GM23338 (cell line): Measurements from ENCODE around the gene FHDC1. TPM values are rescaled to one million over a fixed set of nuclear protein-coding genes. Genes with fewer than 3 reads are reported as not detected.

Experiments used
- ATAC-seq: fragments of 200-7000 bp; cut with Tn5 transposase; 3 replicates; pipeline ENCODE4 v1.9.1; 2020
- DNase-seq: peaks from one replicate; pipeline ENCODE4 v3.0.0-alpha.2; 2015; ENCODE audit warnings: low spot score
- H2AFZ ChIP-seq: fragments of 200-600 bp; sonication (generic); 2 replicates; pipeline ENCODE4 v1.8.0; 2016; ENCODE audit warnings: antibody characterized with exemption, mild to moderate bottlenecking, moderate library complexity
- H3F3A ChIP-seq: fragments of 200-600 bp; sonication (generic); replicated peaks from 2 replicates; pipeline ENCODE4 v1.8.0; 2017; ENCODE audit warnings: antibody characterized with exemption, mixed run types, low read depth
- H3K27ac ChIP-seq: fragments of 200-600 bp; sonication (generic); 2 replicates; pipeline ENCODE4 v1.6.1; 2016; ENCODE audit warnings: low read depth
- H3K27me3 ChIP-seq: fragments of 200-600 bp; sonication (generic); 2 replicates; pipeline ENCODE4 v1.8.0; 2016; ENCODE audit warnings: mild to moderate bottlenecking, mixed run types, moderate library complexity; ENCODE audit not compliant: insufficient read depth
- H3K36me3 ChIP-seq: fragments of 200-600 bp; sonication (generic); 2 replicates; pipeline ENCODE4 v1.8.0; 2016; ENCODE audit warnings: mild to moderate bottlenecking; ENCODE audit not compliant: insufficient read depth
- H3K4me1 ChIP-seq: fragments of 200-600 bp; sonication (generic); 2 replicates; pipeline ENCODE4 v1.8.0; 2016; ENCODE audit warnings: mild to moderate bottlenecking, moderate library complexity; ENCODE audit not compliant: insufficient read depth
- H3K4me2 ChIP-seq: fragments of 200-600 bp; sonication (generic); 2 replicates; pipeline ENCODE4 v1.7.1; 2017; ENCODE audit warnings: mixed run types
- H3K4me3 ChIP-seq: fragments of 200-600 bp; sonication (generic); 2 replicates; pipeline ENCODE4 v1.6.1; 2016; ENCODE audit warnings: mixed run types
- H3K79me2 ChIP-seq: fragments of 200-600 bp; sonication (generic); replicated peaks from 2 replicates; pipeline ENCODE4 v1.8.0; 2017; ENCODE audit warnings: mild to moderate bottlenecking; ENCODE audit not compliant: insufficient read depth
- H3K9me2 ChIP-seq: fragments of 200-600 bp; sonication (generic); 2 replicates; pipeline ENCODE4 v1.8.0; 2017; ENCODE audit not compliant: insufficient read depth
- H4K20me1 ChIP-seq: fragments of 200-600 bp; sonication (generic); replicated peaks from 2 replicates; pipeline ENCODE4 v1.8.0; 2017; ENCODE audit warnings: mild to moderate bottlenecking; ENCODE audit not compliant: insufficient read depth
- H3K27ac Mint-ChIP-seq: 2 replicates; pipeline ENCODE4 v1.8.0; 2020; ENCODE audit warnings: inconsistent platforms, mild to moderate bottlenecking, moderate library complexity, mixed read lengths
- H3K27me3 Mint-ChIP-seq: 3 replicates; pipeline ENCODE4 v1.8.0; 2022; ENCODE audit warnings: low read depth, mild to moderate bottlenecking, moderate library complexity, mixed read lengths, inconsistent platforms; ENCODE audit not compliant: insufficient read depth, poor library complexity
- H3K36me3 Mint-ChIP-seq: 3 replicates; pipeline ENCODE4 v1.8.0; 2021; ENCODE audit warnings: low read depth, mild to moderate bottlenecking, inconsistent platforms, moderate library complexity, mixed read lengths
- H3K4me1 Mint-ChIP-seq: 3 replicates; pipeline ENCODE4 v1.8.0; 2020; ENCODE audit warnings: mild to moderate bottlenecking, inconsistent platforms, mixed read lengths
- H3K4me3 Mint-ChIP-seq: 3 replicates; pipeline ENCODE4 v1.8.0; 2021; ENCODE audit warnings: moderate library complexity, mild to moderate bottlenecking, inconsistent platforms, mixed read lengths
- H3K9me3 Mint-ChIP-seq: 3 replicates; pipeline ENCODE4 v1.8.0; 2020; ENCODE audit warnings: moderate library complexity, mild to moderate bottlenecking, inconsistent platforms, mixed read lengths
- CREB1 ChIP-seq: fragments of 250-450 bp; sonication (Bioruptor Pico); IDR thresholded peaks from 2 replicates; pipeline ENCODE4 v1.5.0; 2020; ENCODE audit warnings: low read depth, mild to moderate bottlenecking, moderate library complexity
- EZH2 ChIP-seq: fragments of 200-600 bp; sonication (generic); IDR thresholded peaks from one replicate; pipeline ENCODE4 v1.8.0; 2017; ENCODE audit warnings: antibody characterized with exemption, mild to moderate bottlenecking, low read depth; ENCODE audit not compliant: unreplicated experiment
- JUNB ChIP-seq: IDR thresholded peaks from one replicate; pipeline ENCODE4 v1.6.1; 2016; ENCODE audit warnings: antibody characterized with exemption; ENCODE audit not compliant: unreplicated experiment
- NANOG ChIP-seq: IDR thresholded peaks from 2 replicates; pipeline ENCODE4 v1.6.1; 2016; ENCODE audit warnings: antibody characterized with exemption, borderline replicate concordance
- POLR2AphosphoS5 ChIP-seq: IDR thresholded peaks from 2 replicates; pipeline ENCODE4 v1.6.1; 2016; ENCODE audit warnings: antibody characterized with exemption, low read depth
- STAT1 ChIP-seq: IDR thresholded peaks from one replicate; pipeline ENCODE4 v1.6.1; 2016; ENCODE audit warnings: antibody characterized with exemption; ENCODE audit not compliant: unreplicated experiment
- ZNF114 ChIP-seq: fragments of 250-450 bp; sonication (Bioruptor Pico); IDR thresholded peaks from 2 replicates; pipeline ENCODE4 v1.5.0; 2020; ENCODE audit warnings: mild to moderate bottlenecking, moderate library complexity
- ZNF331 ChIP-seq: fragments of 250-450 bp; sonication (Bioruptor Pico); IDR thresholded peaks from 2 replicates; pipeline ENCODE4 v1.5.0; 2020; ENCODE audit warnings: low read depth, mild to moderate bottlenecking, moderate library complexity
- polyA plus RNA-seq: library from polyadenylated mRNA; unstranded; fragments of >200 nt; fragmentation: Nextera tagmentation; extraction: Ambion mirVana; gene quantifications from 2 replicates; pipeline ENCODE4 v1.2.1, GENCODE V29; 2016
- total RNA-seq: library from RNA; depleted of rRNA; stranded (reverse); fragments of >200 nt; shearing (Covaris generic); gene quantifications from 2 replicates; pipeline ENCODE4 v1.2.3, GENCODE V29; 2014
- TF ChIP-seq, protein P1 (sequence below): IDR thresholded peaks from 2 replicates; pipeline ENCODE4 v1.6.1; 2016; ENCODE audit warnings: antibody characterized with exemption
- TF ChIP-seq, protein P2 (sequence below): IDR thresholded peaks from one replicate; pipeline ENCODE4 v1.6.1; 2018; ENCODE audit warnings: antibody characterized with exemption; ENCODE audit not compliant: unreplicated experiment
- TF ChIP-seq, protein P3 (sequence below), 2 experiments: fragments of 200-600 bp in 1 of 2; sonication (generic) in 1 of 2; conservative IDR thresholded peaks; 2 replicates each; pipeline versions ENCODE4 v1.5.1 to v1.6.1; 2016 to 2017; ENCODE audit warnings: antibody characterized with exemption in 2 of 2, low read depth in 2 of 2, mild to moderate bottlenecking in 2 of 2, moderate library complexity in 1 of 2

The FHDC1 gene
- total and polyA plus RNA-seq, 2 experiments from 2014 or later: 9.5 to 22.8 TPM

DNA sequence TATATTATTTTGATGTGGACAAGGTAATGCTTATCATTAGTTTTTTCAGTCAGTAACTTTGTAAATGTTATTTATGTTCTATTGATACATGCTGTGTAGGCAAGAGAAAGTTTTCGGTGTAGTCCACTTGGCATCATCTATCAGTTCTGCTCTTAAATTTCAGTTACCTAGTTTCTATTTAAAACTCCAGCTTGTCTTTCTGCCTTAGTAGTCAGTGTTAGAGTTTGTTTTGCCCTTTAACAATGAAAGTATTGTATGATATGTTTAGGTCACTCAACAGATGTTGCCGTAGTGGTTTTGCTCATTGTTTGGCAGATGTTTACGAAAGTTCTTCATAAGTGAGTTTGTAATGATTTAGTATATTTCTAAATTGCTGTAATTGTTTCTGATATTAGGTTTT, 34.9 kb upstream of the FHDC1 start:
- no peaks in the 10 kb centered on the region for H3F3A ChIP-seq
- TF ChIP-seq NANOG: no peak
- no peak overlapping the region for H2AFZ ChIP-seq
- peaks cover 11% of the 10 kb centered on the region; the same call in 1 of the 2 replicates for H3K4me1 ChIP-seq
- no peaks in the 10 kb centered on the region for H3K9me3 Mint-ChIP-seq
- H3K79me2 ChIP-seq: no peaks in the 10 kb centered on the region
- peaks cover 10% of the 10 kb centered on the region; the same call in 2 of the 3 replicates for H3K4me1 Mint-ChIP-seq
- H3K27ac Mint-ChIP-seq: no peak overlapping the region
- no peaks in the 10 kb centered on the region for H3K9me2 ChIP-seq
- H3K4me2 ChIP-seq: no peak overlapping the region
- H3K27me3 ChIP-seq: no peaks in the 10 kb centered on the region
- no peak overlapping the region for H3K4me3 ChIP-seq
- H3K27ac ChIP-seq: no peak overlapping the region
- H4K20me1 ChIP-seq: no peaks in the 10 kb centered on the region
- ATAC-seq: no peak
- no peak for DNase-seq
- no peaks in the 10 kb centered on the region for H3K27me3 Mint-ChIP-seq
- H3K36me3 Mint-ChIP-seq: peaks cover 8% of the 10 kb centered on the region; the same call in 2 of the 3 replicates
- no peaks in the 10 kb centered on the region for H3K36me3 ChIP-seq
- no peak overlapping the region for H3K4me3 Mint-ChIP-seq

DNA sequence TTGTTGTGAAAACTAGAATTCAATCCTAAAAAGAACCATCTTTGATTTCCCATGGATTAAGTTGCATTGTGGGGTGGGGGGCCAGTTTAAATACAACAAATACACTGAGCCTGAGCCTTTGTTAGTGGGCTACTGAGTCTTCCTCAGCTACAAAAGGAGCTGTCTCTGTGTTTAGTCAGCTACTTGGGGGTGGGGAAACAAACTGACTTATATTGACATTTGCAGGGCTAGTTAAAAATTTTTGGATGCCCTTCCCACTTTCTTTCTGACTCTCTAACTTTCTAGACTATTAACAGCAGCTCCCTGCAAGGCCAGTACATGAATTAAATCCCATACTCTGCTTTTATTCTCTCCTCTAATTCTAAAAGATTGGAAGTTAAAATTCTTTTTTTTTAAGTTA, 32.5 kb upstream of the FHDC1 start:
- Histone ChIP-seq H3F3A (no peaks in the 10 kb centered on the region), H3K4me2 (no peak overlapping the region), H3K4me1 (peaks cover 8% of the 10 kb centered on the region; the same call in 1 of the 2 replicates), H2AFZ (no peak overlapping the region), H3K4me3 (no peak overlapping the region), H3K27me3 (no peaks in the 10 kb centered on the region), H3K79me2 (no peaks in the 10 kb centered on the region), H4K20me1 (no peaks in the 10 kb centered on the region), H3K9me2 (no peaks in the 10 kb centered on the region), H3K36me3 (no peaks in the 10 kb centered on the region), H3K27ac (no peak overlapping the region)
- ATAC-seq (no peak), DNase-seq (no peak)
- H3K9me3 Mint-ChIP-seq: no peaks in the 10 kb centered on the region
- H3K4me3 Mint-ChIP-seq: no peak overlapping the region
- no peaks in the 10 kb centered on the region for H3K27me3 Mint-ChIP-seq
- H3K27ac Mint-ChIP-seq: no peak overlapping the region; the same call in 1 of the 2 replicates
- peaks cover 14% of the 10 kb centered on the region; the same call in 2 of the 3 replicates for H3K36me3 Mint-ChIP-seq
- H3K4me1 Mint-ChIP-seq: peaks cover 10% of the 10 kb centered on the region; the same call in 2 of the 3 replicates
- TF ChIP-seq CREB1 (CRISPR knock-in tag) (no peak), POLR2AphosphoS5 (no peak), EZH2 (no peak), ZNF331 (no peak), NANOG (no peak), STAT1 (no peak), JUNB (no peak), ZNF114 (no peak)
- TF ChIP-seq, protein P1, sequence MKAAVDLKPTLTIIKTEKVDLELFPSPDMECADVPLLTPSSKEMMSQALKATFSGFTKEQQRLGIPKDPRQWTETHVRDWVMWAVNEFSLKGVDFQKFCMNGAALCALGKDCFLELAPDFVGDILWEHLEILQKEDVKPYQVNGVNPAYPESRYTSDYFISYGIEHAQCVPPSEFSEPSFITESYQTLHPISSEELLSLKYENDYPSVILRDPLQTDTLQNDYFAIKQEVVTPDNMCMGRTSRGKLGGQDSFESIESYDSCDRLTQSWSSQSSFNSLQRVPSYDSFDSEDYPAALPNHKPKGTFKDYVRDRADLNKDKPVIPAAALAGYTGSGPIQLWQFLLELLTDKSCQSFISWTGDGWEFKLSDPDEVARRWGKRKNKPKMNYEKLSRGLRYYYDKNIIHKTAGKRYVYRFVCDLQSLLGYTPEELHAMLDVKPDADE: no peak
- TF ChIP-seq, protein P2, sequence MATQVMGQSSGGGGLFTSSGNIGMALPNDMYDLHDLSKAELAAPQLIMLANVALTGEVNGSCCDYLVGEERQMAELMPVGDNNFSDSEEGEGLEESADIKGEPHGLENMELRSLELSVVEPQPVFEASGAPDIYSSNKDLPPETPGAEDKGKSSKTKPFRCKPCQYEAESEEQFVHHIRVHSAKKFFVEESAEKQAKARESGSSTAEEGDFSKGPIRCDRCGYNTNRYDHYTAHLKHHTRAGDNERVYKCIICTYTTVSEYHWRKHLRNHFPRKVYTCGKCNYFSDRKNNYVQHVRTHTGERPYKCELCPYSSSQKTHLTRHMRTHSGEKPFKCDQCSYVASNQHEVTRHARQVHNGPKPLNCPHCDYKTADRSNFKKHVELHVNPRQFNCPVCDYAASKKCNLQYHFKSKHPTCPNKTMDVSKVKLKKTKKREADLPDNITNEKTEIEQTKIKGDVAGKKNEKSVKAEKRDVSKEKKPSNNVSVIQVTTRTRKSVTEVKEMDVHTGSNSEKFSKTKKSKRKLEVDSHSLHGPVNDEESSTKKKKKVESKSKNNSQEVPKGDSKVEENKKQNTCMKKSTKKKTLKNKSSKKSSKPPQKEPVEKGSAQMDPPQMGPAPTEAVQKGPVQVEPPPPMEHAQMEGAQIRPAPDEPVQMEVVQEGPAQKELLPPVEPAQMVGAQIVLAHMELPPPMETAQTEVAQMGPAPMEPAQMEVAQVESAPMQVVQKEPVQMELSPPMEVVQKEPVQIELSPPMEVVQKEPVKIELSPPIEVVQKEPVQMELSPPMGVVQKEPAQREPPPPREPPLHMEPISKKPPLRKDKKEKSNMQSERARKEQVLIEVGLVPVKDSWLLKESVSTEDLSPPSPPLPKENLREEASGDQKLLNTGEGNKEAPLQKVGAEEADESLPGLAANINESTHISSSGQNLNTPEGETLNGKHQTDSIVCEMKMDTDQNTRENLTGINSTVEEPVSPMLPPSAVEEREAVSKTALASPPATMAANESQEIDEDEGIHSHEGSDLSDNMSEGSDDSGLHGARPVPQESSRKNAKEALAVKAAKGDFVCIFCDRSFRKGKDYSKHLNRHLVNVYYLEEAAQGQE: no peak
- TF ChIP-seq, protein P3, sequence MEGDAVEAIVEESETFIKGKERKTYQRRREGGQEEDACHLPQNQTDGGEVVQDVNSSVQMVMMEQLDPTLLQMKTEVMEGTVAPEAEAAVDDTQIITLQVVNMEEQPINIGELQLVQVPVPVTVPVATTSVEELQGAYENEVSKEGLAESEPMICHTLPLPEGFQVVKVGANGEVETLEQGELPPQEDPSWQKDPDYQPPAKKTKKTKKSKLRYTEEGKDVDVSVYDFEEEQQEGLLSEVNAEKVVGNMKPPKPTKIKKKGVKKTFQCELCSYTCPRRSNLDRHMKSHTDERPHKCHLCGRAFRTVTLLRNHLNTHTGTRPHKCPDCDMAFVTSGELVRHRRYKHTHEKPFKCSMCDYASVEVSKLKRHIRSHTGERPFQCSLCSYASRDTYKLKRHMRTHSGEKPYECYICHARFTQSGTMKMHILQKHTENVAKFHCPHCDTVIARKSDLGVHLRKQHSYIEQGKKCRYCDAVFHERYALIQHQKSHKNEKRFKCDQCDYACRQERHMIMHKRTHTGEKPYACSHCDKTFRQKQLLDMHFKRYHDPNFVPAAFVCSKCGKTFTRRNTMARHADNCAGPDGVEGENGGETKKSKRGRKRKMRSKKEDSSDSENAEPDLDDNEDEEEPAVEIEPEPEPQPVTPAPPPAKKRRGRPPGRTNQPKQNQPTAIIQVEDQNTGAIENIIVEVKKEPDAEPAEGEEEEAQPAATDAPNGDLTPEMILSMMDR (conservative IDR thresholded peaks at IDR 0.05; ENCODE audit: low read depth in 2 of 2): no peak
